Loucy (cell line): ENCODE results near the gene CLCNKB.

Experiments used
- EZH2phosphoT487 ChIP-seq: fragments of 200-600 bp; IDR thresholded peaks from 2 replicates; pipeline ENCODE4 v1.6.1; 2018; ENCODE audit warnings: antibody characterized with exemption, mild to moderate bottlenecking, moderate library complexity, borderline replicate concordance
- TF ChIP-seq, protein P1 (sequence below): fragments of 200-600 bp; sonication (generic); conservative IDR thresholded peaks from 2 replicates; pipeline ENCODE4 v1.5.1; 2014; ENCODE audit warnings: mild to moderate bottlenecking, antibody characterized with exemption, low read length

DNA sequence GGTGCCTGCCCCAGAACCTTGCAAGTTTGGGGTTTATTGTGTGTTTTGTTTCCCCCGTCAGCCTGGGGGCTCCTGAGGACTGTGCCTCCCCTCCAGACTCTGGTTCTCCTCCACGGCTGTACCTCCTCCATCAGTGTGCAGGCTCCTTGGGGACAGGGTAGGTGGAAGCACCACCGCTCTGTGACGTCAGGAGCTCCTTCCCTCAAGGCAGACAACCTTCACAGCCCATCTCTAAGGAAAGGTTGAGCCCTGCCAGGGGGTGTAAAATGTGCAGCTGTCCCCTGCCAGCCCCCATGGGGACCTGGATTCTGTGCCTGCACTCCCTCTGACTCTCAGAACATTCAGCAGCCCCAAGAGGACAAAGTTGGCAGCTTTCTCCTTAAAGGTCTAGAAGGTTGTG, 25.3 kb upstream of the CLCNKB start:
- TF ChIP-seq, protein P1, sequence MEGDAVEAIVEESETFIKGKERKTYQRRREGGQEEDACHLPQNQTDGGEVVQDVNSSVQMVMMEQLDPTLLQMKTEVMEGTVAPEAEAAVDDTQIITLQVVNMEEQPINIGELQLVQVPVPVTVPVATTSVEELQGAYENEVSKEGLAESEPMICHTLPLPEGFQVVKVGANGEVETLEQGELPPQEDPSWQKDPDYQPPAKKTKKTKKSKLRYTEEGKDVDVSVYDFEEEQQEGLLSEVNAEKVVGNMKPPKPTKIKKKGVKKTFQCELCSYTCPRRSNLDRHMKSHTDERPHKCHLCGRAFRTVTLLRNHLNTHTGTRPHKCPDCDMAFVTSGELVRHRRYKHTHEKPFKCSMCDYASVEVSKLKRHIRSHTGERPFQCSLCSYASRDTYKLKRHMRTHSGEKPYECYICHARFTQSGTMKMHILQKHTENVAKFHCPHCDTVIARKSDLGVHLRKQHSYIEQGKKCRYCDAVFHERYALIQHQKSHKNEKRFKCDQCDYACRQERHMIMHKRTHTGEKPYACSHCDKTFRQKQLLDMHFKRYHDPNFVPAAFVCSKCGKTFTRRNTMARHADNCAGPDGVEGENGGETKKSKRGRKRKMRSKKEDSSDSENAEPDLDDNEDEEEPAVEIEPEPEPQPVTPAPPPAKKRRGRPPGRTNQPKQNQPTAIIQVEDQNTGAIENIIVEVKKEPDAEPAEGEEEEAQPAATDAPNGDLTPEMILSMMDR, result no peak
- no peak for TF ChIP-seq EZH2phosphoT487
